HG03135 (cell line): ENCODE data around the gene IRAK3.
A peak's percentile ranks its signal among the peaks of the same experiment; 100 is the strongest.
"Not testable (repeated sequence)": the region's sequence is repeated elsewhere in the genome, so short reads cannot be mapped to it uniquely, and the experiment has no call there.

Source experiments
- ATAC-seq: cut with Tn5 transposase; IDR thresholded peaks from one replicate; pipeline ENCODE4 v1.9.1; 2021; ENCODE audit warnings: mild to moderate bottlenecking, moderate library complexity; ENCODE audit not compliant: unreplicated experiment

IRAK3 gene

GRCh38 chr12:66169221-66170170 lies 19.5 kb upstream of the IRAK3 start, which contains the start of gene TMBIM4:
Gene TMBIM4, minus strand, starts transcription at chr12:66169996. Its CDS starts 45 bp downstream, at chr12:66169951.
- ATAC-seq: peak; percentile 88

DNA sequence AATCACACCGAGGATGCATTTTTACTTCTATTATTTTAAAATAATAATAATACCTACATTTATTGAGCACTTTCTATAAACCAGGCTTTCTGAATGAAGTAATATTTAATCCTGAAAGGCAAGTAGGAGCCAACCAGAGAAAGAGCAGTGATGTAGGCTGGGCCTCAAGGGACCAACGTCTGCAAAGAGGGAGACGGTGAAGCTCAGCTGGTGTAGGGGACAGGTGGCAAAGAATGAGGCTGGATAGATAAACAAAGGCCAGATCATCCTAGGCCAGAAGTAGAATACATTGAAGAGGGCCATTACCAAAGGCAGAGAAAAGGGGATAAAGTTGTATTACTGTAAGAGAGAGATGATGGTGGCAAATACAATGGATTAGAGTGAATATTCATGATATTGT lies 18.4 kb upstream of the IRAK3 start:
- ATAC-seq: no peak

DNA sequence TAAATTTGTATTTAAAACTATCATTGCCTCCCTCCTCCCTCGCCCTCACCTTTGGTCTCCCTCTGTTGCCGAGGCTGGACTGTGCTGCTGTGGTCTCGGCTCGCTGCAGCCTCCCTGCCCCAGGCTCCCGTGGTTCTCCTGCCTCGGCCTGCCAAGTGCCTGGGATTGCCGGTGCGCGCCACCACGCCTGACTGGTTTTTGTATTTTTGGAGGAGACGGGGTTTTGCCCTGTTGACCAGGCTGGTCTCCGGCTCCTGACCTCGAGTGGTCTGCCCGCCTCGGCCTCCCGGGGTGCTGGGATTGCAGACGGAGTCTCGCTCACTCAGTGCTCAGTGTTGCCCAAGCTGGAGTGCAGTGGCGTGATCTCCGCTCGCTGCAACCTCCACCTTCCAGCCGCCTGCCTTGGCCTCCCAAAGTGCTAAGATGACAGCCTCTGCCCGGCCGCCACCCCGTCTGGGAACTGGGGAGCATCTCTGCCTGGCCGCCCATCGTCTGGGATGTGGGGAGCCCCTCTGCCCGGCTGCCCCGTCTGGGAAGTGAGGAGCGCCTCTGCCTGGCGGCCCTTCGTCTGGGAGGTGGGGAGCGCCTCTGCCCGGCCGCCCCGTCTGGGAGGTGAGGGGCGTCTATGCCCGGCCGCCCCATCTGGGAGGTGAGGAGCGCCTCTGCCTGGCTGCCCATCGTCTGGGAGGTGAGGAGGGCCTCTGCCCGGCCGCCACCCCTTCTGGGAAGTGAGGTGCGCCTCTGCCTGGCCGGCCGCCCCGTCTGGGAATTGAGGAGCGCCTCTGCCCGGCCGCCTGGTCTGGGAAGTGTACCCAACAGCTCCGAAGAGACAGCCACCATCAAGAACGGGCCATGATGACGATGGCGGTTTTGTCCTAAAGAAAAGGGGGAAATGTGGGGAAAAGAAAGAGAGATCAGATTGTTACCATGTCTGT lies 14.4 kb upstream of the IRAK3 start:
- ATAC-seq: not testable (repeated sequence)

GRCh38 chr12:66176105-66176900 lies 12.7 kb upstream of the IRAK3 start:
- ATAC-seq: no peak

- no peak for ATAC-seq
Observed at GRCh38 chr12:66182956-66183355, 6.1 kb upstream of the IRAK3 start.

DNA sequence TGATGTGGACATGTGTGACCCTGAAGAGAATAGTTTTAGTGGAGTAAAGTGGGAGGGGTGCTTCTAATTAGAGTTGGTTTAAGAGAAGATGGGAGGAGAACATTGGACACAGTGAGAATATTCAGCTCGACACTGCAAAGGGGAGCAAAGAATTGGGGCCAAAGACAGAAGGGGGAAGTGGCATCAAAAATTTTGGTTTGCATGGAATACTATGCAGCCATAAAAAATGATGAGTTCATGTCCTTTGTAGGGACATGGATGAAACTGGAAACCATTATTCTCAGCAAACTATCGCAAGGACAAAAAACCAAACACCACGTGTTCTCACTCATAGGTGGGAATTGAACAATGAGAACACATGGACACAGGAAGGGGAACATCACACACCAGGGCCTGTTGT lies 4.2 kb upstream of the IRAK3 start:
- not testable (repeated sequence) for ATAC-seq

DNA sequence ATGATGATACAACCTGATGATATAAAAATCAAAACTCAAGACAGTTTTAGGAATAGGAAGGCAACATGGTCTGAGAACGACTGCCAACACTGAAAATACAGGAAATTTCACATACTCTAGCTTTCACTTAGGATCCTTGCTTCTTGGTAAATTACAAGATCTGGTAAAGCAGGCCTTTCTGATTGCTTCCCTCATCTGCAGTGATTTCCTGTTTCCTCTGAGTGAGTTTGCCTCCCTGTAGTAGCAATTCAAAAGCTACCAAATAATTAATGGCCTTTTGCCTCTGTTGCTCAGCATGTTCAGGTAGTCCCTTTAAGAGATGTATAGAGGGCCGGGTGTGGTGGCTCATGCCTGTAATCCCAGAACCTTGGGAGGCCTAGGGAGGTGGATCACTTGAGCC lies 2.0 kb upstream of the IRAK3 start:
- ATAC-seq: no peak

DNA sequence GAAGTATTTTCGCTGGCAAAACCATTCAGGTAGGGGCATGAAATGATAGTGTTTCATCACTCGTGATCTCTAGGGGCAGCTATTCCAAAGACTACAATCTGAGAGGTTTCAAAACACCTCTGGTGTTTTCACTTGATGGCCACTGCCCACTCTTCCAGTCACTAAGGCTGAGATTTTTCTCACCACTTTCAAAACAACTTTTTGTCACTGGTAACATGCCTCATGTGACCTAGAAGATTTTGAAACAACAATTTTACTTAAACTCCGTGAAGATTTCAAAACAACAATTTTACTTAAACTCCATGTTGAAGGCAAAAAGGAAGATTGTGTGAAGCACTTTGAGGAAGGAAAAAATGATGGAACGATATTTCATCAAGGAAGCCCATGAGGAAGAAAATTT lies 1.2 kb upstream of the IRAK3 start:
- ATAC-seq: no peak

DNA sequence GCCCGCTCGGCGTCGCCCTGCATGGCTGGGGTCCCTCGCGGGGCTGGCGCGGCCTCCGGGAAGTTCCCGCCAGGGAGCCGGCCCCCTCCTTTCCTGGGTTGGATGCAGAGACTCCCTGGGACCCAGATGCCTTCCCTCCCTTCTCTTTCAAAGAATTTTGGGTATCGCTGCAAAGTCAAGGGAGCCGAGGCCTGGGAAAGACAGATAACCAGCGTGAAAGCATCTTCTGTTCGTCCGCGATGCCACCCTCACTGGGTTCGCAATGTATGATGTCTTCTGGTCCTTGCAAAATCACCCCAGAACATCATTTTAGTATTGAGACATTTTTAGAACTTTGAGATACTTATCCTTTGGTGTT lies 451 bp downstream of the IRAK3 start:
- ATAC-seq: no peak

- no peak for ATAC-seq
Observed at GRCh38 chr12:66189889-66190288, 875 bp downstream of the IRAK3 start.

DNA sequence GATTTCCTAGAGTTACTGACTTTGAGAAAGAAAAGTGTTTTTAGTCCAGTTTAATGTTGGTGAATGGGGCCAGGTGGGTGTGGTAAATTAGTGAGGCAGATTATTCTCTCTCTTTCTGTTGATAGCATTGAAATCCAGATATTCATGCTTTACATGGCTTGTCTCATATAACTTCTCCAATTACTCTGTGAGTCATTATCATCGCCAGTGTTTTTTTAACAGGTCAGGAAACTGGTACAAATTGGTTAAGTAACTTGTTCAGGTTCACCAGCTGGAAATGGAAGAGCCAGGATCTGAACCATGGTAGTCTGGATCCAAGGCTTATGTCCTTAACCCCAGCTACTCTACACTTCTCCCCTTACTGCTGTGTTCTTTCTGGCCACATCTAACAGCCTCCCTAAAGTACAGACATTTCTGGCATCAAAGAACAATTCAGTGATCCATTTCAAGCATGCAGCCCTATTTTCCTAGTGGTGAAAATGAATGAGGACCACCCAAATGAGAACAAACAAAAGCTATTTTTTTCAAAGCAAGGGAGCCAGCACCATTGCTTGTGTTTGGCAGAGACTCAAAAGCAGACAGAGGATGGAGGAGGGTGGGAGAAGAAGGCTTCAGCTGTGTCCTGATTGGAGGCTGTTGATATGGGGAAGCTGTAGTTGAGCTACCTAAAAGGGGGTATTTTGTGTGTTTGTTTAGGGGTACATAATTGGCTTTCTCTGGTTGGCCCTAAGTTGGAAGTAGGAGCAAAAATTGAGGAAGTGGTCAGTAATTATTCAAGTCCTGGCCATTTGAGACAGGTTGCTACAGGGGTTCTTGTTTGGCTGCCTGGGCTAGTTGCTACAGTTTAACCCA lies 1.7 kb downstream of the IRAK3 start:
- ATAC-seq: peak; percentile 37

DNA sequence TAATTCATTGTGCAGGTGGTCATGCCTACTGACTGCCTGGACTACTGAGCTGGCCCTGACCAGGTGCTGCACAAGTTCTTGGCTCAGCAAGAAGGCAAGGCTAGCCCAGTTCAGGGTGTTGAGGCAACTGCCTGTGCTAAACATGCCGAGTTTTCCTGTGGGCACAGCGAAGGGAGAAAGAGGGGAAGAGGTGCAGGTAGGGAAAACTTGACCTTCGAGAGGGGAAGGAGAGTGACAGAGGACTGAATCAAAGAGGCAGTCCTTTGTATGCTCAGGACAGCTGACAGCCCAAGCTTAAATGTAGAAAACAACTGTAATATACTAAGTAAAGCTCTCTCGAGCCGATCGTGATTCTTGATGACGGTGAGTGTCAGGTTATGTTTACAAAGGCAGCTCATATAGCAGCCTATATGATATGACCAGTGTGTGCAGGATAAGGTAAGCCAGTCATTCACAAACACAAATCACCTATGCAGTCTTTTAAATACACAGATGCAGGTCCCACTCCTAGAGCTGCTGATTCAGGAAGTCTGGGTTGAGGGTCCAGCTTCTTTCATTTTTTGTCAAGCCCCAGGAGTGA lies 2.6 kb downstream of the IRAK3 start:
- no peak for ATAC-seq

DNA sequence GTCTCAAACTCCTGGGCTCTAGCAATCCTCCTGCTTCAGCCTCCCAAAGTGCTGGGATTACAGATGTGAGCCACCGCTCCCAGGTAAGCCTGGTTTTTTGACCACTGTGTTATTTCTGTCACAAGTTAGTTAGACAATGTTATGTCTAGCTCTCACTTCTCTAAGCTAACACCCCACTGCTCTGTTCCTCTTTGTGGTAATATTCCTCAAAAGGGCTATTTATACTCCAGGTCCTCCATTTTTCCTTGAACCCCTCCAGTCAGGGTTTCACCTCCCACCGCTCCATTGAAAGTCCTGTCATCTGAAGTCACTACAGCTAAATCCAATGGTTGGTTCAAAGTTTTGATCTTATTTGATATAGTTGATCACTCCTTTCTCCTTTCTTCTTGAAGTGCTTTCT lies 5.1 kb downstream of the IRAK3 start:
- no peak for ATAC-seq

DNA sequence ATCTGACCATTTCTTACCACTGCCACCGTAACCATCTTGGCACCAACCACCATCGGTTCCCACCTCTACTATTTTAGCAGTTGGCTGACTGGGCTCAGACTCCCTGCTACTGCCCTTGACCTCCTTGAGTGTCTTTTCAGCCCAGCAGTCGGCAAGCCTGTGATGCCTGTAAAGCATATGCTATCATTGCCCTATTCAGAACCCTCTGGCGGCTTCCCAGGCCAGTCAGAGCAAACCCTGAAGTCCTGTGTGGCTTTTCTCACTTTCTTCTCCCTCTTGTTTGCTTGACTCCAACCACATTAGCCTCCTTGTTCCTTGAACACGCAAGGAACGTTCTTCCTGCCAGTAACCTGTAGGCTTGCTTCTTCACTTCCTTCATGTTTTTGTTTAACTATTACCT lies 6.2 kb downstream of the IRAK3 start:
- ATAC-seq: no peak

DNA sequence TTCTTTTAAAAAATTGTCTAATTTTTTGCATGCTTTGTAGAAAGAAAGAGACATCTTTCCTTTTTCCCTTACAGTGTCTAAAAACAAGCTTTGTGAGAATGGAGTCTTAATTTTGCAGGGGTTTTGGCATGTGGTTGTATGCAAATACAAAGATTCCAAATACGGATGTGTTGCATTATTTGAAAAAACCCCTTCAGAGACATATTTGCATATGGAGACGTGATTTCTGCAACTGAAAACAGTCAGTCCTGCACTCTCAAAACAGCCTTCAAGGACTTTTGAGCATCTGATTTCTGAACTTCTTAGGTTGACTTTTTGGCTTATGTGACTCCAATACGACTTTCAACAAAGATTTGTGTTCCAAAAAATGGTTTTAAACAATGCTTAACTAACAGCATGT lies 7.8 kb downstream of the IRAK3 start:
- ATAC-seq: peak; percentile 89

- ATAC-seq: no peak
Observed at GRCh38 chr12:66197495-66197921, 8.5 kb downstream of the IRAK3 start.

- ATAC-seq: no peak
Observed at GRCh38 chr12:66199141-66199540, 10.1 kb downstream of the IRAK3 start.

DNA sequence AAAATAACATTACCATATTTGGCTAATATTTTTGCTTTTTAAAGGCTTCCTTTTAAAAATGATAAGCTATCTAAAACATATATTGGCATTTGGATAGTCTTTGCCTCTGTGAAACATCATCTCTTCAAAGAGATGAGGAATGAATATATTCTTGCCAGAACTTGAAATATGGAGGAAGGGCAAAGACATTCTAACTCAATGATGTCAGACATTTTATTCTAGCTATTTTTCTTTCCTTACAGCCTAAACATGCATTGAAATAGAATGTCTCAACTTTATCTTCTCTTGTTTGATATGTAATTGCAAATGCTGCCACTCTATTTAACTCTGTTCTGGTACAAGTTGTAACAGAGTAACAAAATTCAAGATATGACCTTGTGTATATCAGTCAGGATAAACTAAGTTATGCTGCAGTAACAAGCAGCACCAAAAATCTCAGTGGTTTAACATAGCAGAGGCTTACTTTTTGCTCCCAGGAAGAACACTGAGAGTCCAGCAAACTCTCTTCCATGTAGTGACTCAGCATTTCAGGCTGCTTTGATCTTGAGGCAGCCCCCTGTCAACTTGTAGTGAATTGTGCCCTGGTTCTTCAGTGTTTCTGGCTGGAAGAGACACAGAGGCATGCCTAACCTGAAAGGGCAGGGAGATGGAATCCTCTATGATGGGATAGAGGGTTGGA lies 11.0 kb downstream of the IRAK3 start:
- ATAC-seq: no peak

DNA sequence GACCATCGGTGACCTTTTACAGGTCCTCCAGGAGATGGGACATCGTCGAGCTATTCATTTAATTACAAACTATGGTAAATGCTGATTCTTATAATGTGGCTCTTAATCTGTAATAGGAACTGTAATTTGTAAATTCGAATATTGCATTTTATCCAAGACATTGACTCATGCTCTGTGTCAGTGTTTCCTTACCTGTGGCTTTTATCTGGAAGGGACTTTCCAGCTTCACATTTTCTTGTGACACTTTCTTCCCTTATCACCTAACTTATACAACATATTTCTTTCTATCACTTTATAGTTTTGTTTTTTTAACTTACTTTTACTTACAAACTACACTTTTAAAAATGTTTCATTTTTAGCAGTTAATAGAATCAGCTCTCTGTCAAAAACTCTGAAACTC lies 14.8 kb downstream of the IRAK3 start:
- ATAC-seq: no peak
